ENCODE data around the gene ABCA3. TPM values are rescaled to one million over a fixed set of nuclear protein-coding genes. Genes with fewer than 3 reads are reported as not detected.

Gene ABCA3
- total and polyA plus RNA-seq, 2 of the 8 experiments (the other 6 are each of a cell fraction or from before 2014, with no cell fraction given), result 5.7 to 7.9 TPM

DNA sequence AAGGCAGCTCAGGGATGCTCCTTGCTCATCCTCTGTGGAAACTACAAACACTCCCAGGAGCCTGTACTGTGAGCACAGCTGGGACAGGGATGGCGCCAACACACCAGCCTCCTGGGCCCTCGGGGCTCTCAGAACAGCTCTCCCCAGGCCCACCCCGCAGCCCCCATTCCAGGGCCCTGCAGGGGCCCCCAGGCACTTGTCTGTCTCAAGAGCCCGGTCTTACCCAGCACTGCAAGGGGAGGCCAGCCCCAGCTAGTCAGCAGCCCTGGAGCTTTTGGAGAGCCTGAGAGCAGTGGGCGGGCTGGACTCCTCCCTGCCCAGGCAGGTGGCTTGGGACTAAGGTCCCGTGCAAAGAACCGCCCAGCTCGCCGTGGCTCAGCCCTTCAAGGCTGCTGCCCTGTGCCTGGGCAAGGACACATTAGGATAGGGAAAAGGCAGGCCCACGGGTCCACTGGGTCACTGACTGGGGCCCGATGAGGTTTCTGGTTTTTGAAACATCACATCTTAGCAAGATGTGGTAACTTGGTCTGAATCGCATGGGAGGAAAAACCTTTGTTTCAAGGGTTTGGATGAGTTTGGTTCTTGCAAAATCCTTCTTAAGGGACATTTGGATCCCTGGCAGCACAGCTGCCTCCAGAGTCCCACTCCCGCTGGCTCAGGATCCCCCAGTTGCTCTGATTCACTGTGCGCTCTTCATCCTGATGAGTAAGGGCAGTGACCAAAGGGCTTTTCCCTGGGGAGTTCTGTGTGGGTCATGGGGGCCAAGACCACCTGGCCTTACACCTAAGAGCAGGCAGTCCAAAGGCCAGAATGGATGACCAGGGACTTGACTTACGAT lies 101.5 kb downstream of the ABCA3 start:
- Histone ChIP-seq H3K4me2 (ENCODE audit: insufficient read depth in 1 of 2, low read depth in 2 of 2, low read length in 2 of 2) (peak overlapping the region in 1 of 2 experiments; percentile 78; a peak in 3 of 4 replicates), H3K14ac (ENCODE audit: insufficient read length) (no peak overlapping the region), H4K20me1 (replicated peaks in 1 of 2; ENCODE audit: control insufficient read depth in 1 of 2, insufficient read depth in 2 of 2, low read length in 2 of 2) (peaks cover 0 to 20% of the 10 kb centered on the region in 2 experiments), H4K5ac (ENCODE audit: insufficient read length, low read depth, low read length) (no peak overlapping the region), H2BK5ac (ENCODE audit: low read depth, low read length) (no peak overlapping the region), H4K8ac (ENCODE audit: extremely low read depth, insufficient read depth, low read length) (peak overlapping the region; percentile 28; the same call in 1 of the 2 replicates), H2AFZ (ENCODE audit: low read length) (no peak overlapping the region), H3K23ac (ENCODE audit: insufficient read length) (no peak overlapping the region), H3K79me2 (ENCODE audit: control insufficient read depth in 1 of 2, insufficient read depth in 2 of 2, low read length in 2 of 2) (no peaks in the 10 kb centered on the region), H2BK120ac (replicated peaks; ENCODE audit: low read depth, low read length) (no peak overlapping the region), H2BK12ac (ENCODE audit: low read depth, low read length) (no peak overlapping the region), H3K18ac (ENCODE audit: extremely low read depth, low read length) (no peak overlapping the region), H2BK20ac (ENCODE audit: low read length) (no peak overlapping the region), H4K91ac (replicated peaks; ENCODE audit: insufficient read length, low read length) (no peak overlapping the region), H3K27me3 (replicated peaks in 1 of 4; ENCODE audit: control insufficient read depth in 3 of 4, extremely low read depth in 1 of 4, insufficient read depth in 3 of 4, low read length in 3 of 4) (peaks cover 4 to 20% (median 16%) of the 10 kb centered on the region in 4 experiments; a peak in 6 of 7 replicates), H3K9ac (replicated peaks in 1 of 4; ENCODE audit: extremely low read depth in 1 of 4, low read depth in 3 of 4, low read length in 3 of 4) (no peak overlapping the region), H3K23me2 (ENCODE audit: low read depth, low read length) (peaks cover 16% of the 10 kb centered on the region; the same call in 1 of the 2 replicates), H3K9me3 (ENCODE audit: insufficient read depth in 2 of 2, low read depth in 1 of 2, low read length in 1 of 2) (no peaks in the 10 kb centered on the region), H3K36me3 (ENCODE audit: control insufficient read depth in 2 of 4, insufficient read depth in 4 of 4, low read length in 3 of 4) (peaks cover 12 to 31% (median 14%) of the 10 kb centered on the region in 4 experiments; a peak in 7 of 8 replicates), H3K4me1 (replicated peaks in 1 of 4; ENCODE audit: control insufficient read depth in 3 of 4, insufficient read depth in 4 of 4, low read length in 3 of 4) (peaks cover 0 to 19% (median 10%) of the 10 kb centered on the region in 4 experiments; a peak in 5 of 7 replicates), H2AK5ac (ENCODE audit: low read depth, low read length) (no peak overlapping the region), H3K79me1 (ENCODE audit: low read depth, low read length) (no peaks in the 10 kb centered on the region; the same call in 1 of the 2 replicates), H3K4me3 (ENCODE audit: extremely low read depth in 1 of 4, insufficient read depth in 2 of 4, low read depth in 3 of 4, low read length in 4 of 4) (no peak overlapping the region), H2BK15ac (ENCODE audit: low read length) (no peak overlapping the region), H3K27ac (ENCODE audit: low read depth, low read length) (no peak overlapping the region), H3K56ac (replicated peaks; ENCODE audit: insufficient read length, low read depth, low read length) (no peak overlapping the region), H3K4ac (replicated peaks; ENCODE audit: insufficient read length, low read depth, low read length) (no peak overlapping the region)
- DNase-seq (ENCODE audit: low read depth in 1 of 2, low spot score in 2 of 2), result peak in 1 of 2 experiments; percentile 63
- TF ChIP-seq TCF12 (IDR thresholded peaks at IDR 0.05; ENCODE audit: low read depth, low read length), result no peak
- POLR2A ChIA-PET (ENCODE audit: partially characterized antibody), result interaction anchor here (0.6 to 8.6 kb wide), 20 partner anchors 11 to 276 kb away, joined by 3 to 181 read pairs (median 5); partner anchors contain the start of genes BRICD5, E4F1, ECI1 and TEDC2
- CTCF ChIA-PET (ENCODE audit: partially characterized antibody), result interaction anchor here (0.6 to 1.8 kb wide), 11 partner anchors 8 to 189 kb away, joined by 3 to 11 read pairs (median 4); partner anchors contain the start of gene ECI1
- FAIRE-seq, result no peak
- 74% methylated on average over 15 of the region's 15 CpGs; no CpG with 5 or more reads in 1 of the 2 experiments for WGBS, 2 experiments (ENCODE audit: extremely low coverage in 1 of 2, insufficient coverage in 1 of 2, insufficient read length in 1 of 2, insufficient replicate concordance in 2 of 2, low coverage in 1 of 2, low lambda C conversion rate in 2 of 2, missing lambda C conversion rate in 1 of 2)

All from H1 (cell line).